Memory B cell (primary cell): ENCODE measurements around the gene ANAPC2.

Source experiments
- ATAC-seq: fragments of 150-1000 bp; cut with Tn5 transposase; 2 replicates; pipeline ENCODE4 v1.10.0; 2021; ENCODE audit warnings: low read depth, mild to moderate bottlenecking, moderate library complexity
- DNase-seq, 2 donors: peaks; one replicate each; pipeline ENCODE4 v3.0.0; 2022; ENCODE audit warnings: low spot score in 2 of 2
- H3K27ac Mint-ChIP-seq: one replicate; pipeline ENCODE4 v1.8.0; 2022; ENCODE audit warnings: mild to moderate bottlenecking, moderate library complexity, mixed read lengths
- H3K27me3 Mint-ChIP-seq: one replicate; pipeline ENCODE4 v1.8.0; 2022; ENCODE audit warnings: mixed read lengths
- H3K36me3 Mint-ChIP-seq: one replicate; pipeline ENCODE4 v1.8.0; 2022; ENCODE audit warnings: mild to moderate bottlenecking, mixed read lengths
- H3K4me1 Mint-ChIP-seq: one replicate; pipeline ENCODE4 v1.8.0; 2022; ENCODE audit warnings: mixed read lengths
- H3K4me3 Mint-ChIP-seq: one replicate; pipeline ENCODE4 v1.8.0; 2022; ENCODE audit warnings: mild to moderate bottlenecking, moderate library complexity, mixed read lengths
- H3K9me3 Mint-ChIP-seq: one replicate; pipeline ENCODE4 v1.8.0; 2022; ENCODE audit warnings: mixed read lengths

ANAPC2 gene

GRCh38 chr9:137173796-137174664 lies 14.3 kb downstream of the ANAPC2 start:
- no peak overlapping the region for H3K27ac Mint-ChIP-seq
- no peak overlapping the region for H3K4me3 Mint-ChIP-seq
- ATAC-seq (no peak), DNase-seq (no peak)
- H3K9me3 Mint-ChIP-seq: no peaks in the 10 kb centered on the region
- peaks cover 5% of the 10 kb centered on the region for H3K27me3 Mint-ChIP-seq
- peaks cover 6% of the 10 kb centered on the region for H3K4me1 Mint-ChIP-seq
- peaks cover 5% of the 10 kb centered on the region for H3K36me3 Mint-ChIP-seq

DNA sequence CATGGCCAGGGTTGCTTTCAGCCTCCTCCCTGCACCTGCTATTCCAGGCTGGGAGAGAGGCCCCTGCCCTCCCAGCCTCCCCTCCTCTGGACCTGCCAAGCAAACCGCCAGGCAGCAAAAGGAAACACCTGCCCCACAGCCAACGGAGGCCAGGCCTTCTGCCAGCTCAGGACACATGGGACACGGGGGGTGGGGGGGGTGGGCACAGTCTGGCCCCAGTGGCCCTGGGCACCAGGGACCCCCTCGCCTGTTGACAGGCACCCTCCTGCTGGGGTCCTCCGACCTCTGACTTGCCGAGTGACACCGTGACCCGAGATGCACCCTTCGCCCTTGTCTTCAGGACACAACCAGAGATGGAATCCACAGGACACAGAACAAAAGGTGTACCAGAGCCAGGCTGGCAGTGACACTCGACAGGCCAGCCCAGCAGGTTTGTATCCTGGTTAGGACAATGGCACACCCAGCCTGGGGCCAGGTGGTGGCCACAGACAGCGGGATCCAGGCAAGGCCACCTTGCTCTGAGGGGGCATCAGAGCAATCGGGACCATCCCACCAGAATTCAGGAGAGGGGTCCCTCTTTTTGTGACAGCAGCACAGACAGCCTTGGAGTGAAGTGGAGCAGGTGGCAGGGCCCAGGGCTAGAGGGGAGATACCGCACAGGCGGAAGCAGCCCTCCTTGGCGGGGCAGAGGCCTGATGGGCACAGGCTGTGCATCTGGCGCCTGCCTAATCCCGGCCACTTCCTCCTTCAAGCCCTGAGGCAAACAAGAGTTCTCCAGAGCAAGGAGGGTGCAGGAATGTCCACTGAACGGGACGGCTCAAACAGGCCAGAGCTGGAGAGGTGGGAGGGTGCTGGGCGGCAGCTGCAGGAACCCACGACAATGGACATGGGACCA lies 15.2 kb downstream of the ANAPC2 start:
- Mint-ChIP-seq H3K27ac (no peak overlapping the region), H3K9me3 (no peaks in the 10 kb centered on the region), H3K36me3 (peaks cover 5% of the 10 kb centered on the region), H3K27me3 (peaks cover 8% of the 10 kb centered on the region), H3K4me1 (peaks cover 10% of the 10 kb centered on the region), H3K4me3 (no peak overlapping the region)
- no peak for DNase-seq
- ATAC-seq: no peak

DNA sequence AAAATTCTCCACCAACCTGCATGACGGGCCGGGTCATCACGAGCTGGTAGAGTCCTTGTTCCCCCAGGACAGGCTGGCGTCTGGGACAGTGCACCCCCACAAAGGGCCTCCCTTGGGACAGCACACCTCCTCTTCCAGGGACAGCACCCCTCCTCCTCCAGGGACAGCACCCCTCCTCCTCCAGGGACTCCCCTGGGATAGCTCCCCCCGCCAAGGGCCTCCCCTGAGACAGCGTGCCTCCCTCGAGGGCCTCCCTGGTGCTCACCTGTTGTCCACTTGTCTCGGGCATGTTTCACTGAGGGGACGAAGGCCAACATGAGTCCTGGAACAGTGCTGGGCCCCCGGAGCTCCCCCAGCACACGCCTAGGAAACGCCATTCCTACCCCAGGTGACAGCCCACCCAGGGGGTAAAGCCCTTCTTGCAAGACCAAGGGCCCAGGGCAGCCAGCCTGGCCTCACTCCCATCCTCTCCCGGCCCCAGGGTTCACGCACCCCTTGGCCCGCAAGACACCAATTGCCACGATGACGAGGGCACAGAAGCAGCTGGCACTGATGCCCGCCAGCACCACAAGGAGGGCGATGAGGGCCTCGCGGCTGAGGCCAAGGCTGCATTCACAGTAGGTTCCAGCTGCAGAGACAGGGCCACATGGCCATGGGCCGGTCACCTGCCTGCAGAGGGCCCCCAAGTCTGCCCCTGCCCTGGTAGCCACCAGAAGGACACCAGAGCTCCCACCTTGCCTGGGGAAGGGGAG lies 17.0 kb downstream of the ANAPC2 start:
- Mint-ChIP-seq H3K36me3 (no peaks in the 10 kb centered on the region), H3K4me1 (peaks cover 6% of the 10 kb centered on the region), H3K27ac (no peak overlapping the region), H3K4me3 (no peak overlapping the region), H3K27me3 (peaks cover 12% of the 10 kb centered on the region), H3K9me3 (no peaks in the 10 kb centered on the region)
- ATAC-seq: no peak
- no peak for DNase-seq

DNA sequence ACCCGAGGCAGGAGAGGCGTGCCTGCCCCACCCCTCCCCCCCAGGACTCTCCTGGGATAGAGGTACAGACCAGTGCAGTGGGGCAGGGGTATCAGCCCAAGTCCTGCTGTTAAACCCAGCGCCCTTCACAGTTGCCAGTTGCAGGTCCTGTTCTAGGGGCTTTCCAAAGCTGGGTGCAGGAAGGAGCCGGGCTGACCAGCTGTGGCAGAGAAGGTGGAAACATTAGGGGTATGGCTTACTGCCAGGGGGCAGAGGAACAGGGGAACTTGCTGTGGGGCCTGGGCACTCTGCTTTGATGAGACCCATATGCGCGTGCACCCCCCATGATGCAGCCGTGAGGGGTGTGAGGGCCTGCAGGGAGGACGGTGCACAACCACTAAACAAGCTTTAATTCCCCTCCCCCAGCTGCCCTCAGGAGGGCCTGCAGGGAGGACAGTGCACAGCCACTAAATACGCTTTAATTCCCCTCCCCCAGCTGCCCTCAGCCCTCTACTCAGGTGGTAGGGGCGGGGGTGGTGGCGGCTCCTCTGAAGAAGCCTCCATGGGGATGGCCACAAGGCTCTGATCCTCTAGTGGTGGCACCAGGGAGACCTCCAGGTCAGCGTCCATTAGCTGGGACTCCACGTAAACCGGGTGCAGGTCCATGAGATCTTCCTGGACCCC lies 17.7 kb downstream of the ANAPC2 start:
- no peak overlapping the region for H3K4me3 Mint-ChIP-seq
- H3K36me3 Mint-ChIP-seq: no peaks in the 10 kb centered on the region

DNA sequence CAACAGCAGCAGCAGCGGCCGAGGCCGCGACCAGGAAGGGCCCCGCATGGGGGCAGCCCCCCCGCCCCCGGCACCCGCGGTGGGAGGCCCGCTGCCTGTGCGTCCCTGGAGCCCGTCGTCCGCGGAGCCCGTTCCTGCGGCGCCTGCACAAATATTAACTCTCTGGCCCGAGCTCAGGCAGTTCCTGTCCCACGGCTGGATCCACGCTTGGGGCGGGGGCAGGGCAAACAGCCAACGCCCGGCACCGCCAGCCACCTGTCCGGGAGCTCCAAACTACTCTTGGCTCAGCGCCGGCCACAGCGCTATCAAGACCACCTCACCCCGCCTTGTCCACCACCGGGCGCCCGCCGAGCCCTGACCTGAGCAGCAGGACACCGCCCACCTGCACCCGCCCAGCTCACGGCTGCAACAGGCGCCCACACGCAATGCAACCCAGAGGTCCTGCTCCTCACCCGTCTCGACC lies 18.4 kb downstream of the ANAPC2 start, which contains the start of gene LRRC26:
Gene LRRC26, minus strand, starts transcription at position 156 of the 463 bp plus-strand sequence. Its CDS starts 108 bp downstream, at position 48.
- no peak for ATAC-seq
- H3K36me3 Mint-ChIP-seq: no peaks in the 10 kb centered on the region
- H3K27ac Mint-ChIP-seq: peak within 1 kb of the TSS; percentile 40
- DNase-seq: no peak
- no peaks in the 10 kb centered on the region for H3K9me3 Mint-ChIP-seq
- peaks cover 16% of the 10 kb centered on the region for H3K27me3 Mint-ChIP-seq
- peaks cover 4% of the 10 kb centered on the region for H3K4me1 Mint-ChIP-seq
- peak within 1 kb of the TSS; percentile 67 for H3K4me3 Mint-ChIP-seq

More for the DNA sequence above, 17.7 kb downstream of the ANAPC2 start:
- Mint-ChIP-seq H3K27me3 (peaks cover 13% of the 10 kb centered on the region), H3K4me1 (peaks cover 4% of the 10 kb centered on the region), H3K27ac (peak overlapping the region; percentile 40), H3K9me3 (no peaks in the 10 kb centered on the region)
- DNase-seq: no peak
- ATAC-seq: no peak

DNA sequence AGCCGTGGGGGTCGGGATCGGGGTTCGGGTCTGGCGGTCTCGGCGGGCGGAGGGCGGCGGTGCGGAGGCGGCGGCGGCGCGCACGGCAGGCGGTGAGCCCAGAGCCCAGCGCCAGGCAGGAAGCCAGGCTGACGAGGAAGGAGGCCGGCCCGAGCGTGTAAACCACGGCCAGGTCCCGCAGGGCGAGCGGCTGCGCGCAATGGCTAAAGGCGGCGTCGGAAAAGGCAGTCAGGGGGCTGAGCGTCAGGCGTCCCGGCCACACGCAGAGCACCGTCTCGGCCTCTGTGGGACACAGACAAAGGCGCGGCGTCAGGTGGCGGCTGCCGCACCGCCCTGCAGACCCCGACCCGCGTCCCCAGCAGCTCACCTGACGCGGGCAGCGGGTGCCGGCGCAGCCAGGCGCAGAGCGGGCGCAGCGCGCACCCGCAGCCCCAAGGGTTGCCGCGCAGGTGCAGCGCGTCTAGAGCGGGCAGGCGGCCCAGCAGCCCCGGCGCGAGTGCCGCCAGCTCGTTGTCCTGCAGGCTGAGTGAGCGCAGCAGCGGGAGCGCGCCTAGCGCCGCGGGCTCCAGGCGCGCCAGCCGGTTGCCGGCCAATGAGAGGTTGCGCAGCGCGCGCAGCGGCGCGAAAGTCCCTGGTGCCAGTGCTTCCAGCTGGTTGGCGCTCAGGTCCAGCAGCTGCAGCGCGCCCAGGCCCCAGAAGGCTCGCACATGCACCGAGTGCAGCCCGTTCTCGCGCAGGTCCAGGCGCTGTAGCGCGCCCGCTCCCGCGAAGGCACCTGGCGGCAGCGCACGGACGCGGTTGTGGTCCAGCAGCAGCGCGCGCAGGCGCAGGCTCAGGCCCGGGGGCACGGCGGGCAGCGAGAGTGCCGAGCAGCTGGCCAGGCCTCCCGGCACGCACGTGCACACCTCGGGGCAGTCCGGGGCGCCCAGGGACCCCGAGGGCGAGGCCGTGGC lies 19.2 kb downstream of the ANAPC2 start:
- Mint-ChIP-seq H3K27ac (peak overlapping the region; percentile 14), H3K4me3 (peak overlapping the region; percentile 67), H3K36me3 (no peaks in the 10 kb centered on the region), H3K9me3 (no peaks in the 10 kb centered on the region), H3K27me3 (peaks cover 21% of the 10 kb centered on the region), H3K4me1 (peaks cover 4% of the 10 kb centered on the region)
- ATAC-seq: peak; percentile 25
- DNase-seq: no peak

DNA sequence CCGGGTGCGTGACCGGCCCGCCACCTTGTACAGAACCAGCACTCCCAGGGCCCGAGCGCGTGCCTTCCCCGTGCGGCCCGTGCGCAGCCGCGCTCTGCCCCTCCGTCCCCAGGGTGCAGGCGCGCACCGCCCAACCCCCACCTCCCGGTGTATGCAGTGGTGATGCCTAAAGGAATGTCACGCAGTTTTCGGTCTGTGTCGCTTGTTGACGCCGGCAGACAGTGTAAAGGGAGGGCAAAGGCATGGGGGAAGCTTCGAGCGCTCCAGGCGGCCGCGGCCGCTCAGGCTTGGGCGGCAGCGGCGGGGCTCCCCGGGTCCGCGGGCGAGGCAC lies 19.8 kb downstream of the ANAPC2 start:
- Mint-ChIP-seq H3K9me3 (no peaks in the 10 kb centered on the region), H3K36me3 (no peaks in the 10 kb centered on the region), H3K27me3 (peaks cover 22% of the 10 kb centered on the region), H3K4me1 (peaks cover 4% of the 10 kb centered on the region), H3K4me3 (peak overlapping the region; percentile 61), H3K27ac (peak overlapping the region; percentile 14)
- DNase-seq: peak in 1 of 2 donors; percentile 47
- peak; percentile 41 for ATAC-seq

- DNase-seq (no peak), ATAC-seq (peak; percentile 28)
- peaks cover 24% of the 10 kb centered on the region for H3K27me3 Mint-ChIP-seq
- no peak overlapping the region for H3K4me3 Mint-ChIP-seq
- no peaks in the 10 kb centered on the region for H3K36me3 Mint-ChIP-seq
- no peaks in the 10 kb centered on the region for H3K9me3 Mint-ChIP-seq
- no peak overlapping the region for H3K27ac Mint-ChIP-seq
- peaks cover 4% of the 10 kb centered on the region for H3K4me1 Mint-ChIP-seq
These were observed 20.4 kb downstream of the ANAPC2 start for GRCh38 chr9:137167747-137168572.

GRCh38 chr9:137167277-137167746 lies 21.0 kb downstream of the ANAPC2 start:
- peaks cover 4% of the 10 kb centered on the region for H3K4me1 Mint-ChIP-seq
- H3K36me3 Mint-ChIP-seq: no peaks in the 10 kb centered on the region
- H3K4me3 Mint-ChIP-seq: no peak overlapping the region
- H3K27me3 Mint-ChIP-seq: peaks cover 26% of the 10 kb centered on the region
- no peaks in the 10 kb centered on the region for H3K9me3 Mint-ChIP-seq
- no peak overlapping the region for H3K27ac Mint-ChIP-seq
- ATAC-seq (no peak), DNase-seq (no peak)

DNA sequence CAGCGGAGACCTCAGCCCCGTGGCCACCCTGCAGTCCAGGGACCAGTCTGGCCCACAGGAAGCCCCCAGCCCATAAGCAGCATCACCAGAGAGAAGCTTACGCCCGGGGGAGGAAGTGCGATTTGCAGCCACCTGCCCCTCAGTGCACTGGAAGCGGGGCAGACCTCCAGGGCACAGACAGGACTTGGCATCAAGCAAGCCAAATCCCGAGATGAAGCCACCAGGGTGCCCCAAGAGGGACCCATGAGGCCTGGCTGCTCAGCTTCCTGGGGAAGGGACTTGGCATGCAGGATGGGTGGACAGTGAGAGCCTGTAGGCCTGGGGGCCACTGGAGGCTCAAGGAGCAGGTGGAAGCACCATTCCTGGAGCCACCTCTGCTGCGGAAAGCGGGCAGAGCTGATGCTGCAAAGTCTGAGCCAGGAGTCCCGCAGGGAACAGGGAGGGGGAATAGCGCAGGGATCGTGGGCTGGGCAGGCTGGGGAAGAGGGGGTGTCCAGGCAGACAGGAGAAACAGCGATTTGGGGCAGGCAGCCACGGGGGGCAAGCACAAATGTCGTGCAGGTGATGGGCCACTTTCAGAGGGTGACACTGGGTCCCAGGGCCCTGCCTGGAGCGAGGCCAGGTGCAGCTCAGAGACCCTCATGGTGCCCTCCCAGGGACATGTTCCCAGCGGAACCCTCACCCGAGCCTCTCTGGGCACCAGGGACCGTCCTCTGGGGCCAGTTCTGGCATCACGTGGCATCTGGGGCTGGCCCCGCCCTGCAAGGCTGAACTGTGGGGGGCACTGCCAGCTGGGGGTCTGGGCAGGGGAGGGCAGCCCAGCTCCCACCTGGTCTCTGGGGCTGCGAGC lies 21.8 kb downstream of the ANAPC2 start:
- no peak overlapping the region for H3K27ac Mint-ChIP-seq
- peak overlapping the region; percentile 38 for H3K4me3 Mint-ChIP-seq
- no peak for DNase-seq
- H3K4me1 Mint-ChIP-seq: peaks cover 4% of the 10 kb centered on the region
- H3K36me3 Mint-ChIP-seq: no peaks in the 10 kb centered on the region
- no peak for ATAC-seq
- H3K27me3 Mint-ChIP-seq: peaks cover 28% of the 10 kb centered on the region
- H3K9me3 Mint-ChIP-seq: no peaks in the 10 kb centered on the region

- Mint-ChIP-seq H3K9me3 (no peaks in the 10 kb centered on the region), H3K27me3 (peaks cover 28% of the 10 kb centered on the region), H3K36me3 (no peaks in the 10 kb centered on the region), H3K4me1 (peaks cover 4% of the 10 kb centered on the region), H3K27ac (no peak overlapping the region), H3K4me3 (no peak overlapping the region)
- no peak for ATAC-seq
- no peak for DNase-seq
These were observed 23.0 kb downstream of the ANAPC2 start for GRCh38 chr9:137165250-137165836.
